GM23338 (cell line): Measurements from ENCODE around the gene MS4A18. TPM values are rescaled to one million over a fixed set of nuclear protein-coding genes. Genes with fewer than 3 reads are reported as not detected.

Experiments used
- ATAC-seq: fragments of 200-7000 bp; cut with Tn5 transposase; 3 replicates; pipeline ENCODE4 v1.9.1; 2020
- DNase-seq: peaks from one replicate; pipeline ENCODE4 v3.0.0-alpha.2; 2015; ENCODE audit warnings: low spot score
- H2AFZ ChIP-seq: fragments of 200-600 bp; sonication (generic); 2 replicates; pipeline ENCODE4 v1.8.0; 2016; ENCODE audit warnings: antibody characterized with exemption, mild to moderate bottlenecking, moderate library complexity
- H3F3A ChIP-seq: fragments of 200-600 bp; sonication (generic); replicated peaks from 2 replicates; pipeline ENCODE4 v1.8.0; 2017; ENCODE audit warnings: antibody characterized with exemption, mixed run types, low read depth
- H3K27ac ChIP-seq: fragments of 200-600 bp; sonication (generic); 2 replicates; pipeline ENCODE4 v1.6.1; 2016; ENCODE audit warnings: low read depth
- H3K27me3 ChIP-seq: fragments of 200-600 bp; sonication (generic); 2 replicates; pipeline ENCODE4 v1.8.0; 2016; ENCODE audit warnings: mild to moderate bottlenecking, mixed run types, moderate library complexity; ENCODE audit not compliant: insufficient read depth
- H3K36me3 ChIP-seq: fragments of 200-600 bp; sonication (generic); 2 replicates; pipeline ENCODE4 v1.8.0; 2016; ENCODE audit warnings: mild to moderate bottlenecking; ENCODE audit not compliant: insufficient read depth
- H3K4me1 ChIP-seq: fragments of 200-600 bp; sonication (generic); 2 replicates; pipeline ENCODE4 v1.8.0; 2016; ENCODE audit warnings: mild to moderate bottlenecking, moderate library complexity; ENCODE audit not compliant: insufficient read depth
- H3K4me2 ChIP-seq: fragments of 200-600 bp; sonication (generic); 2 replicates; pipeline ENCODE4 v1.7.1; 2017; ENCODE audit warnings: mixed run types
- H3K4me3 ChIP-seq: fragments of 200-600 bp; sonication (generic); 2 replicates; pipeline ENCODE4 v1.6.1; 2016; ENCODE audit warnings: mixed run types
- H3K79me2 ChIP-seq: fragments of 200-600 bp; sonication (generic); replicated peaks from 2 replicates; pipeline ENCODE4 v1.8.0; 2017; ENCODE audit warnings: mild to moderate bottlenecking; ENCODE audit not compliant: insufficient read depth
- H3K9me2 ChIP-seq: fragments of 200-600 bp; sonication (generic); 2 replicates; pipeline ENCODE4 v1.8.0; 2017; ENCODE audit not compliant: insufficient read depth
- H4K20me1 ChIP-seq: fragments of 200-600 bp; sonication (generic); replicated peaks from 2 replicates; pipeline ENCODE4 v1.8.0; 2017; ENCODE audit warnings: mild to moderate bottlenecking; ENCODE audit not compliant: insufficient read depth
- H3K27ac Mint-ChIP-seq: 2 replicates; pipeline ENCODE4 v1.8.0; 2020; ENCODE audit warnings: inconsistent platforms, mild to moderate bottlenecking, moderate library complexity, mixed read lengths
- H3K27me3 Mint-ChIP-seq: 3 replicates; pipeline ENCODE4 v1.8.0; 2022; ENCODE audit warnings: low read depth, mild to moderate bottlenecking, moderate library complexity, mixed read lengths, inconsistent platforms; ENCODE audit not compliant: insufficient read depth, poor library complexity
- H3K36me3 Mint-ChIP-seq: 3 replicates; pipeline ENCODE4 v1.8.0; 2021; ENCODE audit warnings: low read depth, mild to moderate bottlenecking, inconsistent platforms, moderate library complexity, mixed read lengths
- H3K4me1 Mint-ChIP-seq: 3 replicates; pipeline ENCODE4 v1.8.0; 2020; ENCODE audit warnings: mild to moderate bottlenecking, inconsistent platforms, mixed read lengths
- H3K4me3 Mint-ChIP-seq: 3 replicates; pipeline ENCODE4 v1.8.0; 2021; ENCODE audit warnings: moderate library complexity, mild to moderate bottlenecking, inconsistent platforms, mixed read lengths
- H3K9me3 Mint-ChIP-seq: 3 replicates; pipeline ENCODE4 v1.8.0; 2020; ENCODE audit warnings: moderate library complexity, mild to moderate bottlenecking, inconsistent platforms, mixed read lengths
- CREB1 ChIP-seq: fragments of 250-450 bp; sonication (Bioruptor Pico); IDR thresholded peaks from 2 replicates; pipeline ENCODE4 v1.5.0; 2020; ENCODE audit warnings: low read depth, mild to moderate bottlenecking, moderate library complexity
- EZH2 ChIP-seq: fragments of 200-600 bp; sonication (generic); IDR thresholded peaks from one replicate; pipeline ENCODE4 v1.8.0; 2017; ENCODE audit warnings: antibody characterized with exemption, mild to moderate bottlenecking, low read depth; ENCODE audit not compliant: unreplicated experiment
- EZH2phosphoT487 ChIP-seq: fragments of 200-600 bp; sonication (generic); IDR thresholded peaks from one replicate; pipeline ENCODE4 v1.8.1; 2018; ENCODE audit warnings: antibody characterized with exemption; ENCODE audit not compliant: unreplicated experiment
- JUNB ChIP-seq: IDR thresholded peaks from one replicate; pipeline ENCODE4 v1.6.1; 2016; ENCODE audit warnings: antibody characterized with exemption; ENCODE audit not compliant: unreplicated experiment
- NANOG ChIP-seq: IDR thresholded peaks from 2 replicates; pipeline ENCODE4 v1.6.1; 2016; ENCODE audit warnings: antibody characterized with exemption, borderline replicate concordance
- POLR2AphosphoS5 ChIP-seq: IDR thresholded peaks from 2 replicates; pipeline ENCODE4 v1.6.1; 2016; ENCODE audit warnings: antibody characterized with exemption, low read depth
- STAT1 ChIP-seq: IDR thresholded peaks from one replicate; pipeline ENCODE4 v1.6.1; 2016; ENCODE audit warnings: antibody characterized with exemption; ENCODE audit not compliant: unreplicated experiment
- ZNF114 ChIP-seq: fragments of 250-450 bp; sonication (Bioruptor Pico); IDR thresholded peaks from 2 replicates; pipeline ENCODE4 v1.5.0; 2020; ENCODE audit warnings: mild to moderate bottlenecking, moderate library complexity
- ZNF331 ChIP-seq: fragments of 250-450 bp; sonication (Bioruptor Pico); IDR thresholded peaks from 2 replicates; pipeline ENCODE4 v1.5.0; 2020; ENCODE audit warnings: low read depth, mild to moderate bottlenecking, moderate library complexity
- polyA plus RNA-seq: library from polyadenylated mRNA; unstranded; fragments of >200 nt; fragmentation: Nextera tagmentation; extraction: Ambion mirVana; gene quantifications from 2 replicates; pipeline ENCODE4 v1.2.1, GENCODE V29; 2016
- total RNA-seq: library from RNA; depleted of rRNA; stranded (reverse); fragments of >200 nt; shearing (Covaris generic); gene quantifications from 2 replicates; pipeline ENCODE4 v1.2.3, GENCODE V29; 2014
- TF ChIP-seq, protein P1 (sequence below), 2 experiments: fragments of 200-600 bp in 1 of 2; sonication (generic) in 1 of 2; conservative IDR thresholded peaks; 2 replicates each; pipeline versions ENCODE4 v1.5.1 to v1.6.1; 2016 to 2017; ENCODE audit warnings: antibody characterized with exemption in 2 of 2, low read depth in 2 of 2, mild to moderate bottlenecking in 2 of 2, moderate library complexity in 1 of 2
- TF ChIP-seq, protein P2 (sequence below): fragments of 250-450 bp; sonication (Bioruptor Pico); IDR thresholded peaks from 2 replicates; pipeline ENCODE4 v1.5.0; 2020; ENCODE audit warnings: mild to moderate bottlenecking, moderate library complexity
- TF ChIP-seq, protein P3 (sequence below): IDR thresholded peaks from 2 replicates; pipeline ENCODE4 v1.6.1; 2016; ENCODE audit warnings: antibody characterized with exemption
- TF ChIP-seq, protein P4 (sequence below): IDR thresholded peaks from one replicate; pipeline ENCODE4 v1.6.1; 2018; ENCODE audit warnings: antibody characterized with exemption; ENCODE audit not compliant: unreplicated experiment

Gene MS4A18
- total and polyA plus RNA-seq, 2 experiments from 2014 or later = not detected

DNA sequence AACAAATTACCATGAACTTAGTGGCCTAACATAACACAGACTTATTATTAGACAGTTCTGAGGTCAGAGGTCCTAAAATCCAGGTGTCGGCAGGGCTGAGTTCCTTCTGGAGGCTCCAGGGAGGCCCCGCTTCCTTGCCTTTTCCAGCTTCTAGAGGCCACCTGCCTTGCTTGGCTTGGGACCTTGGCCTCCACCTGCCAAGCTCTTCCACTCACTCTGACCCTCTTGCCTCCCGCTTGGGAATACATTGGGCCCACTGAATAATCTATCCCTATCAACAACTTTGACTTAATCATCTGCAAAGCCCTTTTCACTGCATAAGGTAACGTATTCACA lies 57.4 kb downstream of the MS4A18 start:
- no peaks in the 10 kb centered on the region; the same call in 2 of the 3 replicates for H3K9me3 Mint-ChIP-seq

More for the DNA sequence above, 57.4 kb downstream of the MS4A18 start:
- Histone ChIP-seq H3K27ac (no peak overlapping the region), H3K27me3 (no peaks in the 10 kb centered on the region), H3K9me2 (peaks cover 4% of the 10 kb centered on the region; the same call in 1 of the 2 replicates), H3K79me2 (no peaks in the 10 kb centered on the region), H3K4me1 (no peaks in the 10 kb centered on the region), H4K20me1 (no peaks in the 10 kb centered on the region), H3K4me2 (no peak overlapping the region), H3F3A (no peaks in the 10 kb centered on the region), H3K36me3 (no peaks in the 10 kb centered on the region), H3K4me3 (no peak overlapping the region), H2AFZ (no peak overlapping the region)
- H3K27ac Mint-ChIP-seq = no peak overlapping the region
- no peak overlapping the region for H3K4me3 Mint-ChIP-seq
- DNase-seq = no peak
- no peaks in the 10 kb centered on the region for H3K36me3 Mint-ChIP-seq
- TF ChIP-seq CREB1 (no peak), EZH2phosphoT487 (no peak), ZNF331 (CRISPR knock-in tag) (no peak), POLR2AphosphoS5 (no peak), ZNF114 (CRISPR knock-in tag) (no peak), STAT1 (no peak), NANOG (no peak), JUNB (no peak), EZH2 (no peak)
- TF ChIP-seq, protein P1, sequence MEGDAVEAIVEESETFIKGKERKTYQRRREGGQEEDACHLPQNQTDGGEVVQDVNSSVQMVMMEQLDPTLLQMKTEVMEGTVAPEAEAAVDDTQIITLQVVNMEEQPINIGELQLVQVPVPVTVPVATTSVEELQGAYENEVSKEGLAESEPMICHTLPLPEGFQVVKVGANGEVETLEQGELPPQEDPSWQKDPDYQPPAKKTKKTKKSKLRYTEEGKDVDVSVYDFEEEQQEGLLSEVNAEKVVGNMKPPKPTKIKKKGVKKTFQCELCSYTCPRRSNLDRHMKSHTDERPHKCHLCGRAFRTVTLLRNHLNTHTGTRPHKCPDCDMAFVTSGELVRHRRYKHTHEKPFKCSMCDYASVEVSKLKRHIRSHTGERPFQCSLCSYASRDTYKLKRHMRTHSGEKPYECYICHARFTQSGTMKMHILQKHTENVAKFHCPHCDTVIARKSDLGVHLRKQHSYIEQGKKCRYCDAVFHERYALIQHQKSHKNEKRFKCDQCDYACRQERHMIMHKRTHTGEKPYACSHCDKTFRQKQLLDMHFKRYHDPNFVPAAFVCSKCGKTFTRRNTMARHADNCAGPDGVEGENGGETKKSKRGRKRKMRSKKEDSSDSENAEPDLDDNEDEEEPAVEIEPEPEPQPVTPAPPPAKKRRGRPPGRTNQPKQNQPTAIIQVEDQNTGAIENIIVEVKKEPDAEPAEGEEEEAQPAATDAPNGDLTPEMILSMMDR (conservative IDR thresholded peaks at IDR 0.05; ENCODE audit: low read depth in 2 of 2) = no peak
- TF ChIP-seq, protein P2, sequence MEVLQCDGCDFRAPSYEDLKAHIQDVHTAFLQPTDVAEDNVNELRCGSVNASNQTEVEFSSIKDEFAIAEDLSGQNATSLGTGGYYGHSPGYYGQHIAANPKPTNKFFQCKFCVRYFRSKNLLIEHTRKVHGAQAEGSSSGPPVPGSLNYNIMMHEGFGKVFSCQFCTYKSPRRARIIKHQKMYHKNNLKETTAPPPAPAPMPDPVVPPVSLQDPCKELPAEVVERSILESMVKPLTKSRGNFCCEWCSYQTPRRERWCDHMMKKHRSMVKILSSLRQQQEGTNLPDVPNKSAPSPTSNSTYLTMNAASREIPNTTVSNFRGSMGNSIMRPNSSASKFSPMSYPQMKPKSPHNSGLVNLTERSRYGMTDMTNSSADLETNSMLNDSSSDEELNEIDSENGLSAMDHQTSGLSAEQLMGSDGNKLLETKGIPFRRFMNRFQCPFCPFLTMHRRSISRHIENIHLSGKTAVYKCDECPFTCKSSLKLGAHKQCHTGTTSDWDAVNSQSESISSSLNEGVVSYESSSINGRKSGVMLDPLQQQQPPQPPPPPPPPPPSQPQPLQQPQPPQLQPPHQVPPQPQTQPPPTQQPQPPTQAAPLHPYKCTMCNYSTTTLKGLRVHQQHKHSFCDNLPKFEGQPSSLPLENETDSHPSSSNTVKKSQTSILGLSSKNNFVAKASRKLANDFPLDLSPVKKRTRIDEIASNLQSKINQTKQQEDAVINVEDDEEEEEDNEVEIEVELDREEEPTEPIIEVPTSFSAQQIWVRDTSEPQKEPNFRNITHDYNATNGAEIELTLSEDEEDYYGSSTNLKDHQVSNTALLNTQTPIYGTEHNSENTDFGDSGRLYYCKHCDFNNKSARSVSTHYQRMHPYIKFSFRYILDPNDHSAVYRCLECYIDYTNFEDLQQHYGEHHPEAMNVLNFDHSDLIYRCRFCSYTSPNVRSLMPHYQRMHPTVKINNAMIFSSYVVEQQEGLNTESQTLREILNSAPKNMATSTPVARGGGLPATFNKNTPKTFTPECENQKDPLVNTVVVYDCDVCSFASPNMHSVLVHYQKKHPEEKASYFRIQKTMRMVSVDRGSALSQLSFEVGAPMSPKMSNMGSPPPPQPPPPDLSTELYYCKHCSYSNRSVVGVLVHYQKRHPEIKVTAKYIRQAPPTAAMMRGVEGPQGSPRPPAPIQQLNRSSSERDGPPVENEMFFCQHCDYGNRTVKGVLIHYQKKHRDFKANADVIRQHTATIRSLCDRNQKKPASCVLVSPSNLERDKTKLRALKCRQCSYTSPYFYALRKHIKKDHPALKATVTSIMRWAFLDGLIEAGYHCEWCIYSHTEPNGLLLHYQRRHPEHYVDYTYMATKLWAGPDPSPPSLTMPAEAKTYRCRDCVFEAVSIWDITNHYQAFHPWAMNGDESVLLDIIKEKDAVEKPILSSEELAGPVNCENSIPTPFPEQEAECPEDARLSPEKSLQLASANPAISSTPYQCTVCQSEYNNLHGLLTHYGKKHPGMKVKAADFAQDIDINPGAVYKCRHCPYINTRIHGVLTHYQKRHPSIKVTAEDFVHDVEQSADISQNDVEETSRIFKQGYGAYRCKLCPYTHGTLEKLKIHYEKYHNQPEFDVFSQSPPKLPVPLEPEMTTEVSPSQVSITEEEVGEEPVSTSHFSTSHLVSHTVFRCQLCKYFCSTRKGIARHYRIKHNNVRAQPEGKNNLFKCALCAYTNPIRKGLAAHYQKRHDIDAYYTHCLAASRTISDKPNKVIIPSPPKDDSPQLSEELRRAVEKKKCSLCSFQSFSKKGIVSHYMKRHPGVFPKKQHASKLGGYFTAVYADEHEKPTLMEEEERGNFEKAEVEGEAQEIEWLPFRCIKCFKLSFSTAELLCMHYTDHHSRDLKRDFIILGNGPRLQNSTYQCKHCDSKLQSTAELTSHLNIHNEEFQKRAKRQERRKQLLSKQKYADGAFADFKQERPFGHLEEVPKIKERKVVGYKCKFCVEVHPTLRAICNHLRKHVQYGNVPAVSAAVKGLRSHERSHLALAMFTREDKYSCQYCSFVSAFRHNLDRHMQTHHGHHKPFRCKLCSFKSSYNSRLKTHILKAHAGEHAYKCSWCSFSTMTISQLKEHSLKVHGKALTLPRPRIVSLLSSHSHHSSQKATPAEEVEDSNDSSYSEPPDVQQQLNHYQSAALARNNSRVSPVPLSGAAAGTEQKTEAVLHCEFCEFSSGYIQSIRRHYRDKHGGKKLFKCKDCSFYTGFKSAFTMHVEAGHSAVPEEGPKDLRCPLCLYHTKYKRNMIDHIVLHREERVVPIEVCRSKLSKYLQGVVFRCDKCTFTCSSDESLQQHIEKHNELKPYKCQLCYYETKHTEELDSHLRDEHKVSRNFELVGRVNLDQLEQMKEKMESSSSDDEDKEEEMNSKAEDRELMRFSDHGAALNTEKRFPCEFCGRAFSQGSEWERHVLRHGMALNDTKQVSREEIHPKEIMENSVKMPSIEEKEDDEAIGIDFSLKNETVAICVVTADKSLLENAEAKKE (CRISPR knock-in tag) = no peak
- TF ChIP-seq, protein P3, sequence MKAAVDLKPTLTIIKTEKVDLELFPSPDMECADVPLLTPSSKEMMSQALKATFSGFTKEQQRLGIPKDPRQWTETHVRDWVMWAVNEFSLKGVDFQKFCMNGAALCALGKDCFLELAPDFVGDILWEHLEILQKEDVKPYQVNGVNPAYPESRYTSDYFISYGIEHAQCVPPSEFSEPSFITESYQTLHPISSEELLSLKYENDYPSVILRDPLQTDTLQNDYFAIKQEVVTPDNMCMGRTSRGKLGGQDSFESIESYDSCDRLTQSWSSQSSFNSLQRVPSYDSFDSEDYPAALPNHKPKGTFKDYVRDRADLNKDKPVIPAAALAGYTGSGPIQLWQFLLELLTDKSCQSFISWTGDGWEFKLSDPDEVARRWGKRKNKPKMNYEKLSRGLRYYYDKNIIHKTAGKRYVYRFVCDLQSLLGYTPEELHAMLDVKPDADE = no peak
- TF ChIP-seq, protein P4, sequence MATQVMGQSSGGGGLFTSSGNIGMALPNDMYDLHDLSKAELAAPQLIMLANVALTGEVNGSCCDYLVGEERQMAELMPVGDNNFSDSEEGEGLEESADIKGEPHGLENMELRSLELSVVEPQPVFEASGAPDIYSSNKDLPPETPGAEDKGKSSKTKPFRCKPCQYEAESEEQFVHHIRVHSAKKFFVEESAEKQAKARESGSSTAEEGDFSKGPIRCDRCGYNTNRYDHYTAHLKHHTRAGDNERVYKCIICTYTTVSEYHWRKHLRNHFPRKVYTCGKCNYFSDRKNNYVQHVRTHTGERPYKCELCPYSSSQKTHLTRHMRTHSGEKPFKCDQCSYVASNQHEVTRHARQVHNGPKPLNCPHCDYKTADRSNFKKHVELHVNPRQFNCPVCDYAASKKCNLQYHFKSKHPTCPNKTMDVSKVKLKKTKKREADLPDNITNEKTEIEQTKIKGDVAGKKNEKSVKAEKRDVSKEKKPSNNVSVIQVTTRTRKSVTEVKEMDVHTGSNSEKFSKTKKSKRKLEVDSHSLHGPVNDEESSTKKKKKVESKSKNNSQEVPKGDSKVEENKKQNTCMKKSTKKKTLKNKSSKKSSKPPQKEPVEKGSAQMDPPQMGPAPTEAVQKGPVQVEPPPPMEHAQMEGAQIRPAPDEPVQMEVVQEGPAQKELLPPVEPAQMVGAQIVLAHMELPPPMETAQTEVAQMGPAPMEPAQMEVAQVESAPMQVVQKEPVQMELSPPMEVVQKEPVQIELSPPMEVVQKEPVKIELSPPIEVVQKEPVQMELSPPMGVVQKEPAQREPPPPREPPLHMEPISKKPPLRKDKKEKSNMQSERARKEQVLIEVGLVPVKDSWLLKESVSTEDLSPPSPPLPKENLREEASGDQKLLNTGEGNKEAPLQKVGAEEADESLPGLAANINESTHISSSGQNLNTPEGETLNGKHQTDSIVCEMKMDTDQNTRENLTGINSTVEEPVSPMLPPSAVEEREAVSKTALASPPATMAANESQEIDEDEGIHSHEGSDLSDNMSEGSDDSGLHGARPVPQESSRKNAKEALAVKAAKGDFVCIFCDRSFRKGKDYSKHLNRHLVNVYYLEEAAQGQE = no peak
- ATAC-seq = no peak
- no peaks in the 10 kb centered on the region for H3K27me3 Mint-ChIP-seq
- H3K4me1 Mint-ChIP-seq = no peaks in the 10 kb centered on the region
